Measurements from ENCODE around the gene HNRNPL. TPM values are rescaled to one million over a fixed set of nuclear protein-coding genes. Genes with fewer than 3 reads are reported as not detected.
"Not testable (repeated sequence)": the region's sequence is repeated elsewhere in the genome, so short reads cannot be mapped to it uniquely, and the experiment has no call there.

Gene HNRNPL
- total and polyA plus RNA-seq, 8 donors, result 111 to 242 (median 153) TPM

GRCh38 chr19:38830039-38830733 is 19.6 kb downstream of the HNRNPL start:
- DNase-seq, result no peak
- H3K36me3 ChIP-seq, result peaks cover 25 to 57% (median 55%) of the 10 kb centered on the region in 4 donors
- H3K27me3 ChIP-seq, result no peaks in the 10 kb centered on the region
- 71 to 77% (median 75%) methylated on average over 4 of the region's 4 CpGs for WGBS, 5 donors
- intact Hi-C loops (cut with DNase I; ENCODE audit: low total_unique reads), result no loop called here
- H3K4me3 ChIP-seq, result peak overlapping the region in 2 of 4 donors; percentile 72 to 74
- peak overlapping the region in 4 of 5 donors; percentile 94 to 97 (median 96) for H3K27ac ChIP-seq
- no peaks in the 10 kb centered on the region for H3K9me3 ChIP-seq
- TF ChIP-seq POLR2AphosphoS5 (IDR thresholded peaks at IDR 0.05) (no peak), EP300 (IDR thresholded peaks at IDR 0.05) (no peak), POLR2A (IDR thresholded peaks at IDR 0.05) (no peak), CTCF (IDR thresholded peaks at IDR 0.05) (no peak)
- H3K4me1 ChIP-seq, result peaks cover 16 to 74% (median 51%) of the 10 kb centered on the region in 4 donors

- DNase-seq; H3K27me3 ChIP-seq; H3K4me3 ChIP-seq; H3K27ac ChIP-seq; intact Hi-C loops (cut with DNase I; ENCODE audit: low total_unique reads); H3K9me3 ChIP-seq: not testable (repeated sequence)
- WGBS, 5 donors, result 90 to 97% (median 95%) methylated on average over 7 of the region's 7 CpGs
- Histone ChIP-seq H3K36me3 (peaks cover 25 to 63% (median 51%) of the 10 kb centered on the region in 4 donors), H3K4me1 (peaks cover 16 to 72% (median 49%) of the 10 kb centered on the region in 4 donors)
Measured at GRCh38 chr19:38829203-38829602, 20.6 kb downstream of the HNRNPL start.

- TF ChIP-seq POLR2AphosphoS5 (IDR thresholded peaks at IDR 0.05) (no peak), POLR2A (IDR thresholded peaks at IDR 0.05) (no peak), CTCF (IDR thresholded peaks at IDR 0.05) (no peak), EP300 (IDR thresholded peaks at IDR 0.05) (no peak)
- WGBS, 5 donors, result 58 to 67% (median 62%) methylated on average over 6 of the region's 6 CpGs
- Histone ChIP-seq H3K36me3 (peaks cover 40 to 83% (median 70%) of the 10 kb centered on the region in 4 donors), H3K27me3 (no peaks in the 10 kb centered on the region), H3K4me3 (no peak overlapping the region), H3K27ac (peak overlapping the region in 1 of 5 donors; percentile 44), H3K4me1 (peaks cover 9 to 59% (median 39%) of the 10 kb centered on the region in 4 donors), H3K9me3 (no peaks in the 10 kb centered on the region)
- DNase-seq, result no peak
- intact Hi-C loops (cut with DNase I; ENCODE audit: low total_unique reads), result no loop called here
Measured at GRCh38 chr19:38826856-38827551, 22.8 kb downstream of the HNRNPL start.

DNA sequence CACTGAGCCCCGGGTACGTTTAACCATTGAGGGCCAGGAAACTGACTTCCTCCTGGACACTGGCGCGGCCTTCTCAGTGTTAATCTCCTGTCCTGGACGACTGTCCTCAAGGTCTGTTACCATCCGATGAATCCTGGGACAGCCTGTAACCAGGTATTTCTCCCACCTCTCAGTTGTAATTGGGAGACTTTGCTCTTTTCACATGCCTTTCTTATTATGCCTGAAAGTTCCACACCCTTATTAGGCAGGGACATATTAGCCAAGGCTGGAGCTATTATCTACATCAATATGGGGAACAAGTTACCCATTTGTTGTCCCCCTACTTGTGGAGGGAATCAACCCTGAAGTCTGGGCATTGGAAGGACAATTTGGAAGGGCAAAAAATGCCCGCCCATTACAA is 23.9 kb downstream of the HNRNPL start:
- intact Hi-C loops (cut with DNase I; ENCODE audit: low total_unique reads); DNase-seq; H3K27me3 ChIP-seq; H3K4me3 ChIP-seq; H3K27ac ChIP-seq; H3K9me3 ChIP-seq: not testable (repeated sequence)
- WGBS, 5 donors, result 78 to 91% (median 87%) methylated on average over 7 of the region's 7 CpGs
- H3K4me1 ChIP-seq, result peaks cover 8 to 60% (median 39%) of the 10 kb centered on the region in 4 donors
- peaks cover 42 to 94% (median 80%) of the 10 kb centered on the region in 4 donors for H3K36me3 ChIP-seq

DNA sequence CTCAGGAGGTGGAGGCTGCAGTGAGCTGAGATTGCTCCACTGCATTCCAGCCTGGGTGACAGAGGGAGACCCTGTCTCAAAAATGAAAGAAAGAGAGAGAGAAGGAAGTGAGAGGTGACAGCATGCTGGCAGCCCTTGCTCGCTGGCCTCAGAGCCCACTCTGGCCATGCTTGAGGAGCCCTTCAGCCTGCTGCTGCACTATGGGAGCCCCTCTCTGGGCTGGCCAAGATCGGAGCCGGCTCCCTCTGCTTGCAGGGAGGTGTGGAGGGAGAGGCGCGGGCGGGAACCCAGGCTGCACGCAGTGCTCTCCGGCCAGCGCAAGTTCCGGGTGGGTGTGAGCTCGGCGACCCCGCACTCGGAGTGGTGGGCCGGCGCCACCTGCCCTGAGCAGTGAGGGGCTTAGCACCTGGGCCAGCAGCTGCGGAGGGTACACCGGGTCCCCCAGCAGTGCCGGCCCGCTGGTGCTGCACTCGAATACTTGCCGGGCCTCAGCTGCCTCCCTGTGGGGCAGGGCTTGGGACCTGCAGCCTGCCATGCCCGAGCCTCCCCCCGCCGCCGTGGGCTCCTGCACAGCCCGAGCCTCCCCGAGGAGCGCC is 28.5 kb downstream of the HNRNPL start:
- H3K27me3 ChIP-seq; intact Hi-C loops (cut with DNase I; ENCODE audit: low total_unique reads); H3K4me3 ChIP-seq; H3K27ac ChIP-seq; DNase-seq; H3K9me3 ChIP-seq: not testable (repeated sequence)
- H3K4me1 ChIP-seq, result peaks cover 6 to 28% (median 15%) of the 10 kb centered on the region in 4 donors
- WGBS, 5 donors, result 87 to 99% (median 98%) methylated on average over 13 to 29 of the region's 29 CpGs
- peaks cover 40 to 93% (median 77%) of the 10 kb centered on the region in 4 donors for H3K36me3 ChIP-seq
